Hypothalamus (tissue), 51 donors: ENCODE data around the gene NME3.
"Not testable (repeated sequence)": the region's sequence is repeated elsewhere in the genome, so short reads cannot be mapped to it uniquely, and the experiment has no call there.

Experiments used
- DNase-seq, 51 donors: peaks; one replicate each; lab custom pipeline; 2025; lab: John Stamatoyannopoulos, UW

NME3 gene

DNA sequence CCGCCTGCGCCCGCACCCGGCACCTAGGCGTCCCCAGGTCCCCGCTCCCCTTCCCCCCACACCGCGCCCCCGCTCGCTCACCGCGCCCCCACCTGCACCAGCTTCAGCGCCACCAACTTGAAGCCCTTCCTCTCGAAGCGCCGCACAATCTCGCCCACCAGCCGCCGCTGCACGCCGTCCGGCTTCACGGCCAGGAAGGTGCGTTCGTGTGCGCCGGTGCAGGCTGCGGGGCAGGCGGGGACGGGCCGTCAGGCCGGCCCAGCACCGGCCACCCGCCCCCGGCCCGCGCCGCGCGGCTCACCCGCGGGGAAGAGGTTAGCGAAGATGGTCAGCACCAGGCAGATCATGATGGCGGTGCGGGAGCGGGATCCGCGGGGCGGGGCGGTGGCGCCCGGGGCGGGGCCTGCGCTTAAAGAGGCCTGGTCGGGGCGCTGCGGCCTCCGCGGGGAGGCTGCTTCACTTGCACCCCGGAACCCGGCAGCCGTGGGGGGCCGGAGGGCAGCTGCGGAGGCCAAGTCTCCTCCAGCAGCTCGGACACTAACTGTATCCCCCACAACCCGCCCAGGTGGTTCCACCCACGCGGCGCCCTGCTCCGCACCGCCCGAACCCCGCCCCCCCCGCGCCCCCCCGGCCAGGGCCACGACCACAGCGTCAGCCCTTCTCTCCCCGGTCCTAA is at the start of gene NME3:
NME3 (minus strand) TSS at position 356 of the 676 bp plus-strand sequence; CDS start at position 347, 9 bp downstream.
- DNase-seq: peak in 49 of 51 donors; percentile 21 to 82 (median 55)

GRCh38 chr16:1820946-1821290 is 49.6 kb upstream of the NME3 start:
- no peak for DNase-seq

- no peak for DNase-seq
These were observed 49.0 kb upstream of the NME3 start for GRCh38 chr16:1820096-1820945.

- DNase-seq: no peak
These were observed 48.3 kb upstream of the NME3 start for GRCh38 chr16:1819611-1820010.

DNA sequence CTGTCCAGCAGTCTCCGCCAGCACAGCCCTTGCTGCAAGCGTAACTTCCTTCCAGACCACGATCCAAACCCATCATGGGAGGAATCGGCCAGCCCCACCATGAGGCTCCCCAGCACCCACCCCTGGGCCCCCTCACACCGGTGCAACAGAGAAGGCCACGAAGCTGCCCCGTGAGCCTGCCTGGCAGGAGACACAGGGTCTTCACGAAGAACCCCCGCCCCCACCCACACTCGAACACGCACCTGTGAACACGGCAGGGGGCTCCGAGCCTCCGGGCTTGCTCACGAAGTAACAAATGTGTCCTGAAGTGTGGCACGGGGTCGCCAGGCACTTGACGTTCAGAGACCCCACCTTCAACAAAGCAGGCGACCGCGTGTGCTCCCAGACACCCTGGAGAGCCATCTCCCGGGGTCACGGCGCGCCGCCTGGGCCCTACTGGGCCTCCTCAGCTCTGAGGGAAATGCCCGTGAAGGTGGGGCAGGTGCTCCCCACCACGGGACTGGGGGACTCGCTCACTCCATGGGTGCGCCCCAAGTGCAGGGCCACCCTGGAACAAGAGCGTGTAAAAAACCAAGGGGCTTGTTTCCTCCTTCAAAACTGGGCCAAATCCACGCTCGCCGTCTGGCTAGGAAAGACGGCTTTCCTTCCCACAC is 47.7 kb upstream of the NME3 start:
- no peak for DNase-seq

DNA sequence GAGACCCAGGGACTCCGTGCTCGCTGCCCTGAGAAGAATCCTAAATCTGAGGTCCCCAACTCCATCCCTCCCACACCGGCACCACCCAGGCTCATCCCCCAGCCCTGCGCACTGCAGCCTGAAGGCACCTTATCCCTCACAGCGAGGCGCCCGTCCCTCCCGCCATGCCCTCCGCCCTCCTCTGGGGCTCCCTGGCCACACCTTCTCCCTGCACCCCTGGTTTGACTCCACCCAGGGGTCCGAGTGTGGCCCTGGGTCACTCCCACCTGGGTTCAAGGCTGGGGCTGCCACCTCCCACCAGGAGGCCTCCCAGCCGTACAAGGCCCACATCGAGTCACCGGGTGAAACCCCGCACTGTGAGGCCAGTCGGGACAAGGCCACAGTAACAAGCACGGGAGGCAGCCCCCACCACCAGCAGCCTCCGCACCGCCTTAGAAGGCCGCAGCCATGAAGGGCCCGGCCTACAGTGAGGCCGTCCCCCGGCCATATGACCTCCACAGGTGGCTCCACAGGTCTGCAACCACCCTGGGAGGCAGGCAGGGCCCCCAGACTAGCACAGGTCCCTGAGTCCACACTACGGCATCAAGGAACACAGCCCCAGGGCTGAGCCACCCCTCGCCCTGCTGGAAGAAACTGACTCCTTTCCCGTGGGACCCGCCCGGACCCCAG is 47.0 kb upstream of the NME3 start:
- no peak for DNase-seq

GRCh38 chr16:1817716-1818115 is 46.4 kb upstream of the NME3 start:
- DNase-seq: no peak

- DNase-seq: no peak
These were observed 45.9 kb upstream of the NME3 start for GRCh38 chr16:1817276-1817589.

GRCh38 chr16:1816396-1817275 is 45.3 kb upstream of the NME3 start:
- no peak for DNase-seq

- DNase-seq: no peak
These were observed 44.1 kb upstream of the NME3 start for GRCh38 chr16:1815461-1815860.

DNA sequence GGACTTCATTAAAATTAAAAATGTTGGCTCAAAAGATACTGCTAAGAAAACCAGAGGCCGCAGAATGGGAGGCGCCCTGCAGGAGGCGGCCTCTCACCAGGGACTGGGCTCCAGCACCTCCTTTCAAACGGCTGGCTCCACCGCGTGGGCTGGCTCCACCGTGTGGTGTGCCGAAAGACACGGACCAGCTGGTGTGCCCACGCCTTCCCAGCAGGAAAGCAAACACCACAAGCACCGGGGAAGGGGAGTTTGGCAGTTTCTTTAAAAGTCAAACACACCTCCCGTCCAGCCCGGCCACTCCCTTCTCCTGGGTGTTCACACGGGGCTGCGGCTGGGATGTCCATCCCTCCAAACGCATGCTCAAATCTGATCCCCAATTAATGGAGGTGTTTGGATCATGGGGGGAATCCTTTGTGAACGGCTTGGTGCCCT is 41.4 kb upstream of the NME3 start:
- DNase-seq: peak in 6 of 51 donors; percentile 2 to 23 (median 11)

DNA sequence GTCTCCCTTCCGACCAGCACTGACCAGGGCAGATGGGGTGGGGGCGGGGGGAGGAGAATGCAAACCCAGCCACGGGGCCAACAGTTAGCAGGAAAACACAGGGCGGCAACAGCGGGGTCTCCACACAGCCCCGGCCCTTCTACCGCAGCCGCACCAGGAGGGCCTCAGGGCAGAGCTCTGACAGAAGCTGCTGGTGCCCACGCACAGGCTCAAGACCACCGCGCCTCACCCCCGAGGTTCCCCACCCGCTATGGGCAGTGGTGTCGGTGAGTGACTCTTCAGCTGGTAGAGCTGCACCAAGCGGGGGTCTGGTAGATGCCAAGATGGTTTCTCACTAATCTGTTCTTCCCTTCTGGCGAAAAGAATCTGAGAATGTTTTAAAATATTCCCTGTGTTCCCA is 39.2 kb upstream of the NME3 start:
- no peak for DNase-seq

GRCh38 chr16:1810106-1810505 is 38.8 kb upstream of the NME3 start:
- DNase-seq: no peak

DNA sequence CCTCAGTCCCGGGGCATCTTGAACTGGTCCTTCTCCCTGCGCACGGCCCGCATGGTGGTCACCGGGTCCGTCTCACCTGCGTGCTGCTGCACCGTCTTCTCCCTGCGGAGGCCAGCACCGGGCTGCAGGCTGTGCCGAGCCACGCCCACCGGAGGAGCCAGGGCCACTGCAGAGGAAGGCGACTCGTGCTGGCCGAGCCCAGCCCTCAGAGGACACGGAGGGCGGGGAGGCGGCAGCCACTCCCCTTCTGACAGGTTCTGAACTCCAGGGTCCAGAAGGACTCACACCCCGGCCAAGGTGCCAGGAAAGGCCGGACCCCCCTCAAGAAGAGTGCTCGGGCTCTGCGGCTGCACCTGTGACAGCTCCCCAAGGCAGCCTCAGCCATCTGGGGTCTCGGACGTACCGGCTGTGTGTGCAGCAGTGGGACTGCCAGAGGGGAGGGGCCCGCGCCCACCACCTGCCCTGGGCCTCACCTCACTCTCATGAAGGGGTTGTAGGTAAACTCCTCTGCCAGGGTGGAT is 38.0 kb upstream of the NME3 start:
- DNase-seq: no peak

DNA sequence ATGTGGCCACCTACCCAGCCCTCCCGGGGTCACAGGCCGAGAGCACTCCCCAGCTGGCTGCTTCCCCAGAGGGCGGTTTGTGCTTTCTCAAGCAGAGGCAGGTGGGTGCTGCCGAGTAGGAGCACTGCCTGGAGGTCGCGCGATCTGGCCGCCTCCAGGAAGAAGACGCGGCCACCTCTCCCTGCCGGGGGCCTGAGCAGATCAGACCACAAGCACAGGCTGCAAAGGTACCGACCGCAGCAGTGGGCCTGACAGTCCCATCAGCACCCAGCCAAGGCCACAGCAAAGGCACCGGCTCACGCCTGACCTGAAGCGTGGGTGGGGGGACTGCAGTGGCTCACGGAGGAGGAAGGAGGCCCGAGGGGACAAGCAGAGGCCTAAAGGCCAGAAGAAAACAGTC is 37.3 kb upstream of the NME3 start:
- DNase-seq: no peak

DNA sequence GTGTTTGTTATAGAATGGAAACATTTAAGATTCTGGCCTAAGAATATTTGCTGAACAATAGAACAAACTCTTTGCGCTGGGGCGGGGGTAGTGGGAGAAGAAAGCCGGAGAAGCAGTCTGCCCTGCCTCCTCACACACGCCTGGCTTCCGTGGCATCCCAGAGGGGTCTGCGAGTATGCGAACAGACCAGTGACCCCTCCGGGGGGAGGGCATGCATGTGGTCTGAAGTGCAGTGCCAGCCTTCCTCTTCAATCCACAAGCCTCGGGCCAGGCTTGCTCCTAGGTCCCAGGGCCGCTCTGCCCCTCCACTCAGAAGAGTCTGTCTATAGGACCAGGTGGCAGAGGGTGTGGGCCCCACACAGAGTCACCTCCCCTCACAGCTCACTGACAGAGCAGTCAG is 36.3 kb upstream of the NME3 start:
- no peak for DNase-seq

GRCh38 chr16:1800701-1801100 is 29.4 kb upstream of the NME3 start:
- DNase-seq: no peak

DNA sequence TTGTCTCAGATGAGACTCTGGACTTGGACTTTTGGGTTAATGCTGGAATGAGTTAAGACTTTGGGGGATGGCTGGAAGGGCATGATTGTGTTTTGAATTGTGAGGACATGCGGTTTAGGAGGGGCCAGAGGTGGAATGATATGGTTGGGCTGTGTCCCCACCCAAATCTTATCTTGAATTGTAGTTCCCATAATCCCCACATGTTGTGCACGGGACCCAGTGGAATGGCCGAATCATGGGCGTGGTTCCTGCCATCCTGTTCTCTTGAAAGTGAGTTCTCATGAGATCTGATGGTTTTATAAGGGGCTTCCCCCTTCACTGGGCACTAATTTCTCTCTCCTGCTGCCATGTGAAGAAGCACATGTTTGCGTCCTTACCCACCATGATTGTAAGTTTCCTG is 27.9 kb upstream of the NME3 start:
- not testable (repeated sequence) for DNase-seq

GRCh38 chr16:1794908-1795666 is 23.7 kb upstream of the NME3 start:
- no peak for DNase-seq
